ENCODE measurements around the gene ABCA13.

- TF ChIP-seq CTCF (IDR thresholded peaks at IDR 0.05) (no peak), POLR2A (IDR thresholded peaks at IDR 0.05) (no peak), EP300 (IDR thresholded peaks at IDR 0.05; ENCODE audit: low read depth) (no peak), POLR2AphosphoS5 (IDR thresholded peaks at IDR 0.05) (no peak)
These were observed 45.2 kb upstream of the ABCA13 start for GRCh38 chr7:48126037-48126436.
